Inflammatory macrophage (primary cell): Measurements from ENCODE around the gene IGF2BP2.
"Not testable (repeated sequence)": the region's sequence is repeated elsewhere in the genome, so short reads cannot be mapped to it uniquely, and the experiment has no call there.

ENCODE experiments used
- DNase-seq, 2 donors: peaks; one replicate each; pipeline ENCODE4 v3.0.0-alpha.2; 2020 to 2022

The IGF2BP2 gene

GRCh38 chr3:185797993-185798830 lies 26.6 kb downstream of the IGF2BP2 start:
- DNase-seq, result peak in 1 of 2 donors; percentile 42

DNA sequence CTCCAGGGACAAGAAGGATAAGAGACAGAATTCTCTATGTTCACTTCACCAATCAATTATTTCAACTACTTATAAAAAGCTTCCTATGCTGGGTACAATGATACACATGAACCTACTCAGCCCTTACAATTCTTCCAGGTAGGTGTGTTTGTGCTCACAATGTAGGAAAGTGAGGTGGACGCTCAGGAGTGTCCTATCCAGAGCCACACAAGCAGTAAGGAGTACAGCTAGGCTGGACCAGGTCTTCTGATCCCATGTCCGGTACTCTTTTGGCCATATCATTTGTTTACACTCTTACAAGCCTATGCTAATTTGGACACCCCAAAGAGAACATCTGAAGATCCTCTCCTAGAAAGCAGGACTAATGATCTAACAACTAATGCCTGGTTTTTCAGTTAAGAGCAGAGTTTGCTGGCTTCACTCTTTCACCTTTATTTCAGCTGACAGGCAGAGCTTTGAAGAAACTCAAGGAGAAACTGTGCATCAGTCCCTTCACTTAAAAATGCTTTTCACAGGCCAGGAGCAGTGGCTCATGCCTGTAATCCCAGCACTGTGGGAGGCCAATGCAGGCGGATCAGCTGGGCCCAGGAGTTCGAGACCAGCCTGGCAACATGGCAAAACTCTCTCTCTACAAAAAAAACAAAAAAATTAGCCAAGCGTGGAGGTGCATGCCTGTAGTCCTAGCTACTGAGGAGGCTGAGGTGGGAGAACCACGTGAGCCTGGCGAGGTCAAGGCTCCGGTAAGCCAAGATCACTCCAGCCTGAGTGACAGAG lies 27.5 kb downstream of the IGF2BP2 start:
- no peak for DNase-seq

- DNase-seq, result no peak
Observed at GRCh38 chr3:185796431-185797107, 28.3 kb downstream of the IGF2BP2 start.

GRCh38 chr3:185793381-185793780 lies 31.5 kb downstream of the IGF2BP2 start:
- DNase-seq, result no peak

DNA sequence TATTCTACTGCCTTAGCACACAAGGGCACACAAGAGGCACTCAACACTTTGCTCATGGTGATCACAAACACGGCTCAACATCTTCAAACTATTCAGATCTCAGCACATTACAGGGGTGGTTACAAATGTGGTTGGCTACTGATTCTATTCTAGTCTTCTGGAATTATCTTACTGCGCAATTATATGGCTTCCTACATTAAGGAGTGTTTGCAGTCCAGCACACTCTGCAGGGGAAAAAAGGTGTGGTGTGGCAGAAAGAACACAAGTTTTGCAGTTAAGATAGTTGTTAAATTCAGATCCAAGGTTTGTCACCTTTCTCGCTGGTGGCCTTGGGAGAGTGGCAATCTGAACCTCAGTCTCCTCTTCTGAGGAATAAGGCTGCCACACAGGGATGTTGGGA lies 31.9 kb downstream of the IGF2BP2 start:
- DNase-seq, result no peak

DNA sequence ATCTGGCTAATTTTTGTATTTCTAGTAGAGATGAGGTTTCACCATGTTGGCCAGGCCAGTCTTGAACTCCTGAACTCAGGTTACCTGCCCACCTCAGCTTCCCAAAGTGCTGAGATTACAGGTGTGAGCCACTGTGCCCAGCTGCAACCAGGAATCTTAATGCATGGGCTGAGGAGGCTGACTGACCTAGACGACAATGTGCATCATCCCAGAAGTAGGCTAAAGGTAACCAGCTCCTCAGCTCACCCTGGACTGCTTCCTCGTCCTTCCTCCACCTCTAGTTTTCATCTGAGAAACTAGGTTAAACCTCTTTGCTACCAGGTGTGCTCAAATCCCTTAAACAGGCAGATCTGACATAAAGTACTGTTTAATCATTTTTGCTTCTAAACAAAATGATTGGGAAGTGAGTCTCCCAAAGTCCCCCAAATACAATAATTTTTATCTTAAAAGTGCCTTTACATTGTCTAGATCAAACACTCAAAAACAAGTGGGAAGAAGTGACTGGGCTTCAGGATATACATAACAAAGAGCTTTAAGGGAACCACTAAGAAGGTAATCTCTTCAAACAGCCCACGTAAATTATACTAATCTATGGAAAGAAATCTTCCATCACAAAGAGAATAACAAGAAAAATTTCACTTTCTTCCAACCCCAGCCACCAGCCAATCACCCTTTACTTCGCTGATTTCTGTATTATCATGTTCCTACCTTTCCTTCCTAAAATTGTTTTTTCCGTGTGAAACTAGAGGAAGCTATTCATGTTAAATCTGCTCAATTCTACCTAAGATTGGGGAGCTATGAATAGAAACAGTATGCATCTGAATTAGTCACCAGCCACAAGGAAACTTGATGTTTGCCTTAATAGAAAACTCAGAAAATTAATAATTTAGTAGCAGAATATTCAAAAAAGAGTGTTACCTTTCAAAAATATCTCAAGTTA lies 34.7 kb downstream of the IGF2BP2 start:
- DNase-seq, result no peak

DNA sequence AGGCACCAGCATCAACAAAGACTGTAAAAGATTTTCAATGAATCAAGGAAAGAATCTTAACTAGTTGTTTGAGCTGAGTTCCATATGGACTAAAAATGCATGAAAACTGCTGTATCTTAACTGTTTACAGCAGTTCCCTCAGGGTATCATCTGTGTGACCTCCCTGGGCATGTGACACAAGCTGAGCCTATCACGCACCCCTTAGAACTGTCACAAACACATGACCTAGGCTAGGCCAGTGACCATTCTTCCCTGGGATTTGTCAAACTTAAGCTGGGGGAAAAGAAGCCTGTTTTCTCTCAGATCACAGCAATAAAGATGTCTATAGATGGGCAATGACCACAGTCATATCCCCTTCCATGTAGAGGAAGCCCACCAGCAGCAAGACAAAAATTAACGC lies 35.7 kb downstream of the IGF2BP2 start:
- no peak for DNase-seq

DNA sequence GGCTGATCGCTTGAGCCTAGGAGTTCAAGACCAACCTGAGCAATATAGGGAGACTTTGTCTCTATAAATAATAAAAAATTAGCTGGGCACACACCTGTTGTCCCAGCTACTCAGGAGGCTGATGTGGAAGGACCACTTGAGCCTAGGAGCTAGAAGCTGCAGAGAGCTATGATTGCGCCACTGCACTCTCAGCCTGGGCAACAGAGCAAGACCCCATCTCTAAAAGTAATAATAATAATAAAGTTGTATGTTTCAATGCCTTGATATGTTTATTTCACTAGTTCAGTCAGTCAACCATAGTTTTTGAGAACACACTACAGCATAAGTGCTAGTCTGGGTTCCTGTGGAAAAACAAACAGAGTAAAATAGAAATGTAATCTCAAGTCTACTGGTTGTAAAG lies 36.5 kb downstream of the IGF2BP2 start:
- no peak for DNase-seq

DNA sequence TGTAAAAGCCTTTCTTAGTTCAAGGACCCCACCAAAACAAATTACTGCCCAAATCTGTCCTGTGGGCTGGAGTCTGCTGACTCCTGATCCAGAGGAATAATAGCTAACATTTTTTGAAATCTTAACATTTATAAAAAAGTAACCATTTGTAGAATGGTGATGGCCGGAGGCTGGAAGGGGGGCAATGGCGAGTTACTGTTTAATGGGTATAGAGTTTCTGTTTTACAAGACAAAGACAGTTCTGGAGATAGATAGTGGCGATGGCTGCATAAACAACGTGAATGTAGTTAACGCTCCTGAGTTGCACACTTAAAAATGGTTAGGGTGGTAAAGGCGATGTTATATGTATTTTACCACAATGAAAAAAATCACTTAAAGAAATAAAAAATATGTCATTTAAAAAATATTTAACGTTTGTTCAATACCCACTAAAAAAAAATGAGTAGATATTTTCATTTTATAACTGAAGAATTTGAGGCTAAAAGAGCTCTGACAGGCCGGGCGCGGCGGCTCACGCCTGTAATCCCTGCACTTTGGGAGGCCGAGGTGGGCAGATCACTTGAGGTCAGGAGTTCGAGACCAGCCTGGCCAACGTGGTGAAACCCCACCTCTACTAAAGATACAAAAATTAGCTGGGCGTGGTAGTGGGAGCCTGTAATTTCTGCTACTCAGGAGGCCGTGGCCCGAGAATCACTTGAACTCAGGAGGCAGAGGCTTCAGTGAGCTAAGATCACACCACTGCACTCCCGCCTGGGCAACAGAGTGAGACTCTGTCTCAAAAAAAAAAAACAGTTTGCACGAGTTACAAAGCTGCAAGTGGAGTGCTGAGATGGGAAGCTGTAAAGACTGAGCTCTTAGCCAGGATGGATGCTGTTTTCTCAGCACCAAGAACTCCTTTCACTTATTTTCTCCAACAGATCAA lies 37.6 kb downstream of the IGF2BP2 start:
- DNase-seq, result no peak

GRCh38 chr3:185786258-185786657 lies 38.6 kb downstream of the IGF2BP2 start:
- not testable (repeated sequence) for DNase-seq

GRCh38 chr3:185784317-185784716 lies 40.5 kb downstream of the IGF2BP2 start:
- no peak for DNase-seq

- DNase-seq, result no peak
Observed at GRCh38 chr3:185781759-185782158, 43.1 kb downstream of the IGF2BP2 start.

GRCh38 chr3:185779461-185779860 lies 45.4 kb downstream of the IGF2BP2 start:
- no peak for DNase-seq

GRCh38 chr3:185778821-185779220 lies 46.0 kb downstream of the IGF2BP2 start:
- no peak for DNase-seq

GRCh38 chr3:185778094-185778493 lies 46.7 kb downstream of the IGF2BP2 start:
- no peak for DNase-seq

GRCh38 chr3:185770109-185770508 lies 54.7 kb downstream of the IGF2BP2 start:
- DNase-seq, result no peak

- DNase-seq, result peak; percentile 79 to 81
Observed at GRCh38 chr3:185768578-185768982, 56.3 kb downstream of the IGF2BP2 start.

DNA sequence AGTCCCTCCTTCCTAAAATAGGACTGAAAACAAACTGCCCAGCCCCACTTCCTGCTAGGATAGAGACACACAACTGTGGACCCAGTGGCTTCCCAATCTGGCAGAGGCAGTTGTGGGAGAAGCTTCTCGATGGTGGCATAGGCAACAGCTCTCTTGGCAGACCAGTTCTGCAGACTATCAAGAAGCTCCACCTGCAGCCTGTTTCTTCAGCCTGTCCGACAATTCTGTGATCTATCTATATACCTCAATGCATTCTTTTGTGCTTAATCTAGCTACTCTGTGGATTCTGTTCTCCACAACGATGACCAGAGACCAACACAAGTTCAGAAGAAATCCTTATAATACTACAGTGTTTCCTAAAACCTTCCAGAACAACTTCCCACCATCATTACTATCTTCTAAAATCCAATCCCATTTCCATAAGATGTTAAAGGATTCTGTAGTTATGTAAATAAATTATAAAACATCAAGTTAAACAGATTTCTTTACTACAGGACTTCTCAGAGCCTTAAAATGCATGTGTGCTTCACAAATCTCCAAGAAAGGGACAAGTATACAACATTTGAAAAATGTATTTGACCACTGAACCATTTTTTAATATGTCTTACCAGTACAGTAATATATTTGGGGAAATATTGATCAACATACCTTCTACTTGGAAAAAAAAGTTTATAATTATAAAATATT lies 57.7 kb downstream of the IGF2BP2 start:
- peak; percentile 21 to 26 for DNase-seq

GRCh38 chr3:185766329-185767001 lies 58.4 kb downstream of the IGF2BP2 start:
- no peak for DNase-seq

DNA sequence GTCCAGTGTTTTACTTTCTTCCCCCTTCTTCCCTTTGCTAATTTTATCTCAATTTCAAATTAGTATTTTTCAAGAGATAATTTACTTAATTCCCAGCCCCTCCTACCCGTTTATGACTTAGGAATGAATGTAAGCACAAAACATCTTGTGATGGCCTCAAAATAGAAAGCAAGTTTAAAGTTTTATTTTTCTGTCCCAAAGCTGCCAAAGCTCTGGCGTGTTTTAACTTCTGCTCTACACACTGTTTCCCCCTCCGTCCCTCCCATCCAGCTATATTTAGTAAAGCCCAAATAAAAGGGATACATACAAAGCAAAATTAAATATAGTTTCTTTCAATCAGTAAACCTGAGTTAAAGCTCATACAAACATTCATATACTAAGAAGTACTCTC lies 59.9 kb downstream of the IGF2BP2 start:
- DNase-seq, result no peak
